GM18498 (cell line): Measurements from ENCODE around the gene GALC.
"Not testable (repeated sequence)": the region's sequence is repeated elsewhere in the genome, so short reads cannot be mapped to it uniquely, and the experiment has no call there.

Experiments used
- ATAC-seq: cut with Tn5 transposase; IDR thresholded peaks from one replicate; pipeline ENCODE4 v1.9.1; 2021; ENCODE audit warnings: mild to moderate bottlenecking, moderate library complexity; ENCODE audit not compliant: unreplicated experiment

Gene GALC

GRCh38 chr14:87992718-87993628 is at the start of gene GALC:
Gene GALC, minus strand, starts transcription at chr14:87993182. Its CDS starts 18 bp downstream, at chr14:87993164.
- ATAC-seq: peak; percentile 88

- no peak for ATAC-seq
Measured at GRCh38 chr14:88040146-88040545, 47.2 kb upstream of the GALC start.

- no peak for ATAC-seq
Measured at GRCh38 chr14:88039197-88039596, 46.2 kb upstream of the GALC start.

GRCh38 chr14:88037325-88037724 is 44.3 kb upstream of the GALC start:
- no peak for ATAC-seq

GRCh38 chr14:88036422-88036821 is 43.4 kb upstream of the GALC start:
- ATAC-seq: no peak

- no peak for ATAC-seq
Measured at GRCh38 chr14:88034076-88034475, 41.1 kb upstream of the GALC start.

- no peak for ATAC-seq
Measured at GRCh38 chr14:88032373-88032772, 39.4 kb upstream of the GALC start.

- no peak for ATAC-seq
Measured at GRCh38 chr14:88030892-88031291, 37.9 kb upstream of the GALC start.

GRCh38 chr14:88030079-88030478 is 37.1 kb upstream of the GALC start:
- no peak for ATAC-seq

- no peak for ATAC-seq
Measured at GRCh38 chr14:88029500-88029899, 36.5 kb upstream of the GALC start.

- peak; percentile 49 for ATAC-seq
Measured at GRCh38 chr14:88026890-88027289, 33.9 kb upstream of the GALC start.

- ATAC-seq: no peak
Measured at GRCh38 chr14:88025313-88025712, 32.3 kb upstream of the GALC start.

- not testable (repeated sequence) for ATAC-seq
Measured at GRCh38 chr14:88024252-88025086, 31.5 kb upstream of the GALC start.

GRCh38 chr14:88023658-88024187 is 30.7 kb upstream of the GALC start:
- ATAC-seq: no peak

GRCh38 chr14:88017535-88017934 is 24.6 kb upstream of the GALC start:
- no peak for ATAC-seq

- no peak for ATAC-seq
Measured at GRCh38 chr14:88016768-88017167, 23.8 kb upstream of the GALC start.

GRCh38 chr14:88013750-88014349 is 20.9 kb upstream of the GALC start:
- peak; percentile 91 for ATAC-seq

GRCh38 chr14:88012495-88012894 is 19.5 kb upstream of the GALC start:
- no peak for ATAC-seq

- no peak for ATAC-seq
Measured at GRCh38 chr14:88010331-88010730, 17.3 kb upstream of the GALC start.

GRCh38 chr14:88009486-88009885 is 16.5 kb upstream of the GALC start:
- no peak for ATAC-seq
